GM18519 (cell line): ENCODE results near the gene PLCL1.

ENCODE experiments used
- ATAC-seq: cut with Tn5 transposase; IDR thresholded peaks from one replicate; pipeline ENCODE4 v1.9.1; 2021; ENCODE audit warnings: mild to moderate bottlenecking, moderate library complexity; ENCODE audit not compliant: unreplicated experiment, low FRiP score

PLCL1 gene

GRCh38 chr2:198040835-198041234, 236.4 kb downstream of the PLCL1 start:
- no peak for ATAC-seq

- ATAC-seq, result no peak
These were observed 237.8 kb downstream of the PLCL1 start for GRCh38 chr2:198042189-198042588.

GRCh38 chr2:198044777-198045176, 240.4 kb downstream of the PLCL1 start:
- ATAC-seq, result no peak

- no peak for ATAC-seq
These were observed 240.8 kb downstream of the PLCL1 start for GRCh38 chr2:198045227-198045626.

GRCh38 chr2:198052741-198053140, 248.3 kb downstream of the PLCL1 start:
- no peak for ATAC-seq

- no peak for ATAC-seq
These were observed 248.8 kb downstream of the PLCL1 start for GRCh38 chr2:198053148-198053547.

- ATAC-seq, result no peak
These were observed 249.4 kb downstream of the PLCL1 start for GRCh38 chr2:198053776-198054175.

GRCh38 chr2:198054299-198054698, 249.9 kb downstream of the PLCL1 start:
- ATAC-seq, result no peak

- no peak for ATAC-seq
These were observed 251.3 kb downstream of the PLCL1 start for GRCh38 chr2:198055716-198056115.

GRCh38 chr2:198056836-198057235, 252.4 kb downstream of the PLCL1 start:
- ATAC-seq, result no peak

GRCh38 chr2:198059800-198060199, 255.4 kb downstream of the PLCL1 start:
- no peak for ATAC-seq

GRCh38 chr2:198060277-198060676, 255.9 kb downstream of the PLCL1 start:
- no peak for ATAC-seq

- no peak for ATAC-seq
These were observed 258.4 kb downstream of the PLCL1 start for GRCh38 chr2:198062826-198063225.

- no peak for ATAC-seq
These were observed 258.8 kb downstream of the PLCL1 start for GRCh38 chr2:198063242-198063641.

- ATAC-seq, result no peak
These were observed 260.9 kb downstream of the PLCL1 start for GRCh38 chr2:198065322-198065721.

GRCh38 chr2:198066597-198066996, 262.2 kb downstream of the PLCL1 start:
- ATAC-seq, result no peak

- no peak for ATAC-seq
These were observed 268.3 kb downstream of the PLCL1 start for GRCh38 chr2:198072655-198073054.

- no peak for ATAC-seq
These were observed 268.9 kb downstream of the PLCL1 start for GRCh38 chr2:198073253-198073652.

GRCh38 chr2:198077477-198077876, 273.1 kb downstream of the PLCL1 start:
- ATAC-seq, result no peak

- ATAC-seq, result no peak
These were observed 276.7 kb downstream of the PLCL1 start for GRCh38 chr2:198080879-198081765.

- ATAC-seq, result no peak
These were observed 279.8 kb downstream of the PLCL1 start for GRCh38 chr2:198084156-198084555.

GRCh38 chr2:198096002-198096401, 291.6 kb downstream of the PLCL1 start:
- no peak for ATAC-seq
